ENCODE measurements around the gene TRMT1L.

Gene TRMT1L

DNA sequence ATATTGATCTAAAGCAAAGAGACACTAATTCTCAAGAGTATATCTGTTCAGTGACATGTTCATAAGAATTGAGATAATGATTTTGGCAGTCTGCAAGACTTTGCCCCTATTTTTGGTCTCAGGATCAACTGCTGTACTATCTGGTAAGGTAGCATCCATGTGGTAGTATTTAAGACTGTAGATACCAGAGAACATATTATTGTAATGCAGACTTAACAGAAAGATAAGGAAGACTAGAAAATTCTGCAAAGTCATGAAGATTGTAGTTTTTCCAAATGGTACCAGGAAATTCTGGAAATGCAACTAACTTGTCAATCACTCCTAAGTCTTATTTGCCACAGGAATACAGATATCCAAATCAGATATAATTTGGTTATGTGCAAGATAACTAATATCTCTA, 76.3 kb downstream of the TRMT1L start:
- TF ChIP-seq GABPA (IDR thresholded peaks at IDR 0.05; ENCODE audit: low read depth) (no peak), SPI1 (IDR thresholded peaks at IDR 0.05; ENCODE audit: borderline replicate concordance, low read depth) (no peak), CTCF (IDR thresholded peaks at IDR 0.05; ENCODE audit: insufficient read depth, low read length) (no peak)
- TF ChIP-seq, protein P1, sequence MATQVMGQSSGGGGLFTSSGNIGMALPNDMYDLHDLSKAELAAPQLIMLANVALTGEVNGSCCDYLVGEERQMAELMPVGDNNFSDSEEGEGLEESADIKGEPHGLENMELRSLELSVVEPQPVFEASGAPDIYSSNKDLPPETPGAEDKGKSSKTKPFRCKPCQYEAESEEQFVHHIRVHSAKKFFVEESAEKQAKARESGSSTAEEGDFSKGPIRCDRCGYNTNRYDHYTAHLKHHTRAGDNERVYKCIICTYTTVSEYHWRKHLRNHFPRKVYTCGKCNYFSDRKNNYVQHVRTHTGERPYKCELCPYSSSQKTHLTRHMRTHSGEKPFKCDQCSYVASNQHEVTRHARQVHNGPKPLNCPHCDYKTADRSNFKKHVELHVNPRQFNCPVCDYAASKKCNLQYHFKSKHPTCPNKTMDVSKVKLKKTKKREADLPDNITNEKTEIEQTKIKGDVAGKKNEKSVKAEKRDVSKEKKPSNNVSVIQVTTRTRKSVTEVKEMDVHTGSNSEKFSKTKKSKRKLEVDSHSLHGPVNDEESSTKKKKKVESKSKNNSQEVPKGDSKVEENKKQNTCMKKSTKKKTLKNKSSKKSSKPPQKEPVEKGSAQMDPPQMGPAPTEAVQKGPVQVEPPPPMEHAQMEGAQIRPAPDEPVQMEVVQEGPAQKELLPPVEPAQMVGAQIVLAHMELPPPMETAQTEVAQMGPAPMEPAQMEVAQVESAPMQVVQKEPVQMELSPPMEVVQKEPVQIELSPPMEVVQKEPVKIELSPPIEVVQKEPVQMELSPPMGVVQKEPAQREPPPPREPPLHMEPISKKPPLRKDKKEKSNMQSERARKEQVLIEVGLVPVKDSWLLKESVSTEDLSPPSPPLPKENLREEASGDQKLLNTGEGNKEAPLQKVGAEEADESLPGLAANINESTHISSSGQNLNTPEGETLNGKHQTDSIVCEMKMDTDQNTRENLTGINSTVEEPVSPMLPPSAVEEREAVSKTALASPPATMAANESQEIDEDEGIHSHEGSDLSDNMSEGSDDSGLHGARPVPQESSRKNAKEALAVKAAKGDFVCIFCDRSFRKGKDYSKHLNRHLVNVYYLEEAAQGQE (IDR thresholded peaks at IDR 0.05; ENCODE audit: insufficient replicate concordance, low read depth) = no peak
- H3K27me3 ChIP-seq (ENCODE audit: insufficient read depth, poor library complexity, severe bottlenecking) = no peaks in the 10 kb centered on the region
- H3K4me3 ChIP-seq (replicated peaks; ENCODE audit: insufficient read depth, low read length) = no peak overlapping the region
- DNase-seq (ENCODE audit: low read depth in 1 of 2, low spot score in 1 of 2) = no peak
- H3K27ac ChIP-seq (replicated peaks) = no peak overlapping the region

GRCh38 chr1:185077374-185077773, 79.4 kb downstream of the TRMT1L start:
- DNase-seq (ENCODE audit: low read depth in 1 of 2, low spot score in 1 of 2) = no peak
- TF ChIP-seq, protein P1 (IDR thresholded peaks at IDR 0.05; ENCODE audit: insufficient replicate concordance, low read depth) = no peak
- no peak for TF ChIP-seq SPI1 (IDR thresholded peaks at IDR 0.05; ENCODE audit: borderline replicate concordance, low read depth)
- TF ChIP-seq POLR2AphosphoS5 (IDR thresholded peaks at IDR 0.05; ENCODE audit: low read depth) = no peak
- TF ChIP-seq GABPA (IDR thresholded peaks at IDR 0.05; ENCODE audit: low read depth) = no peak
- no peak for TF ChIP-seq CTCF (IDR thresholded peaks at IDR 0.05; ENCODE audit: insufficient read depth, low read length)
- H3K27ac ChIP-seq (replicated peaks) = no peak overlapping the region
- no peaks in the 10 kb centered on the region for H3K27me3 ChIP-seq (ENCODE audit: insufficient read depth, poor library complexity, severe bottlenecking)
- no peak overlapping the region for H3K4me3 ChIP-seq (replicated peaks; ENCODE audit: insufficient read depth, low read length)

DNA sequence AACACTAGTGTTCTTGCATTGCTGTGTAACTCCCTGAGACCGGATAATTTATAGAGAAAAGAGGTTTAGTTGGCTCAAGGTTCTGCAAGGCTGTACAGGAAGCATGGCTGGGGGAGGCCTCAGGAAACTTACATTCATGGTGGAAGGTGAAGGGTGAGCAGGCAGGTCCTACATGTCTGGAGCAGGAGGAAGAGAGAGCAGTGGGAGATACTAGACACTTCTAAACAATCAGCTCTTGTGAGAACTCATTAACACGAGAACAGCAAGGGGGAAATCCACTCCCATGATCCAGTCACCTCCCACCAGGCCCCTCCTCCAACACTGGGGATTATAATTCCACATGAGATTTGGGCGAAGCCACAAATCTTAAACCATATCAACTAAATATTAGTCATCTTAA, 81.3 kb downstream of the TRMT1L start:
- TF ChIP-seq POLR2AphosphoS5 (IDR thresholded peaks at IDR 0.05; ENCODE audit: low read depth) = no peak
- TF ChIP-seq GABPA (IDR thresholded peaks at IDR 0.05; ENCODE audit: low read depth) = no peak
- no peaks in the 10 kb centered on the region for H3K27me3 ChIP-seq (ENCODE audit: insufficient read depth, poor library complexity, severe bottlenecking)
- DNase-seq (ENCODE audit: low read depth in 1 of 2, low spot score in 1 of 2) = no peak
- H3K4me3 ChIP-seq (replicated peaks; ENCODE audit: insufficient read depth, low read length) = no peak overlapping the region
- H3K27ac ChIP-seq (replicated peaks) = no peak overlapping the region

DNA sequence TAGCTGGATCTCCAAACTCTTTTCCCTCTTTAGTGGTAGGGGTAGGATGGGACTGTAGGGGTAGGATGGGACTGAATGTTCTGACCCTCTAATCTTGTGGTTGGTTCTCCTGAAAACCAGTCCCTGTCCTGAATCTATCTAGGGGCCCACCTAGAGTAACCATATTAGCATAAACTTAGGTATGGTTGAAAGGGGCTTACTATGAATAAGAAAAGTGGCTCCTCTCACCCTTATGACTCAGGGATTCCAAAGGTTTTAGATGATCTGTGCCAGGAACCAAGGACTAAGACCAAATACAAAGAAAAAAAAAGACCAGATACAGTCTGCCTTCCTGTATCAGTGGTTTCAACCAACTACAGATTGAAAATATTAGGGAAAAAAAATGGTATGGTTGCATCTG, 82.4 kb downstream of the TRMT1L start:
- Histone ChIP-seq H3K27me3 (ENCODE audit: insufficient read depth, poor library complexity, severe bottlenecking) (no peaks in the 10 kb centered on the region), H3K27ac (replicated peaks) (no peak overlapping the region), H3K4me3 (replicated peaks; ENCODE audit: insufficient read depth, low read length) (no peak overlapping the region)
- no peak for DNase-seq (ENCODE audit: low read depth in 1 of 2, low spot score in 1 of 2)
- TF ChIP-seq, protein P1 (IDR thresholded peaks at IDR 0.05; ENCODE audit: insufficient replicate concordance, low read depth) = no peak
- no peak for TF ChIP-seq GABPA (IDR thresholded peaks at IDR 0.05; ENCODE audit: low read depth)
- no peak for TF ChIP-seq POLR2AphosphoS5 (IDR thresholded peaks at IDR 0.05; ENCODE audit: low read depth)
- no peak for TF ChIP-seq CTCF (IDR thresholded peaks at IDR 0.05; ENCODE audit: insufficient read depth, low read length)
- no peak for TF ChIP-seq SPI1 (IDR thresholded peaks at IDR 0.05; ENCODE audit: borderline replicate concordance, low read depth)

Data from HL-60 (cell line).